NB4 (cell line): ENCODE data around the gene PIK3R3.

Experiments
- POLR2A ChIP-seq: IDR thresholded peaks from 2 replicates; pipeline ENCODE4 v1.6.1; 2011; ENCODE audit warnings: mild to moderate bottlenecking; ENCODE audit not compliant: insufficient read length; ENCODE audit errors: extremely low read depth
- TF ChIP-seq, protein P1 (sequence below): IDR thresholded peaks from one replicate; pipeline ENCODE4 v1.5.1; 2012; ENCODE audit warnings: low read depth, low read length
- TF ChIP-seq, protein P2 (sequence below): IDR thresholded peaks from 2 replicates; pipeline ENCODE4 v1.6.1; 2011; ENCODE audit warnings: low read depth, low read length

DNA sequence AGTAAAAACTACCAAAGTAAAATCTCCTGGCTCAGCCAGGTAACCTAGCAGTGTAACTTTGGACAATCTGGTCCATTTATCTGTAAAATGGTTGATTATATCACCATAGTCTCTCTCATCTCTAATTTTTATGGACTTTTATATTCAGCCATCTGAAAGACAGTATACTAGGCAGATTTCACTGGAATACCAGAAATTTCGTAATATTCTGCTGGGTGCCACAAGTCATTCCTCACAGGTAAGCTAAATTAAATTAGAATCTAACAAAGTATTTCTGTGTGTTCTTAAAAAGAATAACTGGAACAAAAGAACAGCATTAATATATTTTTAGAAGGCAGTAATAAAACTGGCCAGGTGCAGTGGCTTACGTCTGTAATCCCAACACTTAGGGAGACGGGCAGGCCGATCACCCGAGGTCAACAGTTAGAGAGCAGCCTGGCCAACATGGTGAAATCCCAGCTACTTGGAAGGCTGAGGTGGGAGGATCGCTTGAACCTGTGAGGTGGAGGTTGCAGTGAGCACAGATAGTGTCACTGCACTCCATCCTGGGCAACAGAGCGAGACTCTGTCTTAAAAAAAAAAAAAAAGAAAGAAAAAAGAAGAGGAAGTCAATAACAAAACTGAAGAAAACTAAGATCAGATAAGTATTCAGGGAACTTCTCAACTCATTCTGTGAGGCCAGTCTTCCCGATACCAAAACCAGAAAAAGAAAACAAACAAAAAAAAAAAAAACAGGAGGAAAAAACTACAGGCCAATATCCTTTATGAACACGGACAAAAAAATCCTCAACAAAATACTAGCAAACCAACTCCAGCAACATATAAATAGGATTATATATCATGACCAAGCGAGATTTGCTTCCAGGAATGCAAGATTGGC, 35.9 kb downstream of the PIK3R3 start:
- no peak for TF ChIP-seq POLR2A
- TF ChIP-seq, protein P1, sequence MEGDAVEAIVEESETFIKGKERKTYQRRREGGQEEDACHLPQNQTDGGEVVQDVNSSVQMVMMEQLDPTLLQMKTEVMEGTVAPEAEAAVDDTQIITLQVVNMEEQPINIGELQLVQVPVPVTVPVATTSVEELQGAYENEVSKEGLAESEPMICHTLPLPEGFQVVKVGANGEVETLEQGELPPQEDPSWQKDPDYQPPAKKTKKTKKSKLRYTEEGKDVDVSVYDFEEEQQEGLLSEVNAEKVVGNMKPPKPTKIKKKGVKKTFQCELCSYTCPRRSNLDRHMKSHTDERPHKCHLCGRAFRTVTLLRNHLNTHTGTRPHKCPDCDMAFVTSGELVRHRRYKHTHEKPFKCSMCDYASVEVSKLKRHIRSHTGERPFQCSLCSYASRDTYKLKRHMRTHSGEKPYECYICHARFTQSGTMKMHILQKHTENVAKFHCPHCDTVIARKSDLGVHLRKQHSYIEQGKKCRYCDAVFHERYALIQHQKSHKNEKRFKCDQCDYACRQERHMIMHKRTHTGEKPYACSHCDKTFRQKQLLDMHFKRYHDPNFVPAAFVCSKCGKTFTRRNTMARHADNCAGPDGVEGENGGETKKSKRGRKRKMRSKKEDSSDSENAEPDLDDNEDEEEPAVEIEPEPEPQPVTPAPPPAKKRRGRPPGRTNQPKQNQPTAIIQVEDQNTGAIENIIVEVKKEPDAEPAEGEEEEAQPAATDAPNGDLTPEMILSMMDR = no peak
- TF ChIP-seq, protein P2, sequence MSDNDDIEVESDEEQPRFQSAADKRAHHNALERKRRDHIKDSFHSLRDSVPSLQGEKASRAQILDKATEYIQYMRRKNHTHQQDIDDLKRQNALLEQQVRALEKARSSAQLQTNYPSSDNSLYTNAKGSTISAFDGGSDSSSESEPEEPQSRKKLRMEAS = no peak
